Ishikawa (cell line): ENCODE results near the gene CFAP61.

Experiments
- CEBPB ChIP-seq: IDR thresholded peaks from 2 replicates; pipeline ENCODE4 v1.6.1; 2012
- CREB1 ChIP-seq: IDR thresholded peaks from 2 replicates; pipeline ENCODE4 v1.6.1; 2012; ENCODE audit warnings: low read depth
- EP300 ChIP-seq: IDR thresholded peaks from 2 replicates; pipeline ENCODE4 v1.6.1; 2012; ENCODE audit warnings: borderline replicate concordance
- FOXM1 ChIP-seq: IDR thresholded peaks from 2 replicates; pipeline ENCODE4 v1.6.1; 2012; ENCODE audit warnings: low read depth, borderline replicate concordance
- NFIC ChIP-seq: IDR thresholded peaks from 2 replicates; pipeline ENCODE4 v1.6.1; 2012
- RAD21 ChIP-seq: IDR thresholded peaks from 2 replicates; pipeline ENCODE4 v1.6.1; 2012; ENCODE audit warnings: low read depth
- TCF12 ChIP-seq: IDR thresholded peaks from 2 replicates; pipeline ENCODE4 v1.6.1; 2012; ENCODE audit warnings: low read depth
- YY1 ChIP-seq: IDR thresholded peaks from 2 replicates; pipeline ENCODE4 v1.6.1; 2012; ENCODE audit warnings: low read depth
- TF ChIP-seq, protein P1 (sequence below): IDR thresholded peaks from 2 replicates; pipeline ENCODE4 v1.6.1; 2012

DNA sequence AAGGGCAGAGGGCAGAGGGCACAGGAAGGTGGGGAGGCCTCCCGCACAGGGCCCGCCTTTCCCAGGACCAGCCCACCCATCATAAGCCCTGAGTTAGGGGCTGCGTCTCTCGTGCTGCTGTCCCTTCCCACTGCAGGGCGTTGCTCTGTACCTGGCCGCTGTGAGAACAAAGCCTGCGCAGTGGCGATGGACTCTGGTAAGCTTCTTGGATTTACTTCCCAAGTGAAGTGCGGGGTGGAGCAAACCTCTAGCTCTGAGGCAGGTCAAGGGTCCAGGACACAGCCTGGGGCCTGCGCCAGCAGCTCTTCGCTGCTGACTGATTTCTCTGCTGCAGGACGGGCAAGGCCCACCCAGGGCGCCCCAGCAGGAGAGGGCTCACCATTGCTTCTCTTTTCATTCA lies 339.4 kb downstream of the CFAP61 start:
- no peak for TF ChIP-seq YY1
- TF ChIP-seq RAD21 = no peak
- no peak for TF ChIP-seq CEBPB
- no peak for TF ChIP-seq EP300
- no peak for TF ChIP-seq TCF12
- TF ChIP-seq, protein P1, sequence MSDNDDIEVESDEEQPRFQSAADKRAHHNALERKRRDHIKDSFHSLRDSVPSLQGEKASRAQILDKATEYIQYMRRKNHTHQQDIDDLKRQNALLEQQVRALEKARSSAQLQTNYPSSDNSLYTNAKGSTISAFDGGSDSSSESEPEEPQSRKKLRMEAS = no peak
- no peak for TF ChIP-seq NFIC
- no peak for TF ChIP-seq FOXM1
- TF ChIP-seq CREB1 = no peak
